HG03521 (cell line): ENCODE measurements around the gene TYRO3.
"Not testable (repeated sequence)": the region's sequence is repeated elsewhere in the genome, so short reads cannot be mapped to it uniquely, and the experiment has no call there.

Experiments used
- ATAC-seq: cut with Tn5 transposase; IDR thresholded peaks from one replicate; pipeline ENCODE4 v1.9.1; 2021; ENCODE audit warnings: mild to moderate bottlenecking, moderate library complexity; ENCODE audit not compliant: unreplicated experiment

The TYRO3 gene

DNA sequence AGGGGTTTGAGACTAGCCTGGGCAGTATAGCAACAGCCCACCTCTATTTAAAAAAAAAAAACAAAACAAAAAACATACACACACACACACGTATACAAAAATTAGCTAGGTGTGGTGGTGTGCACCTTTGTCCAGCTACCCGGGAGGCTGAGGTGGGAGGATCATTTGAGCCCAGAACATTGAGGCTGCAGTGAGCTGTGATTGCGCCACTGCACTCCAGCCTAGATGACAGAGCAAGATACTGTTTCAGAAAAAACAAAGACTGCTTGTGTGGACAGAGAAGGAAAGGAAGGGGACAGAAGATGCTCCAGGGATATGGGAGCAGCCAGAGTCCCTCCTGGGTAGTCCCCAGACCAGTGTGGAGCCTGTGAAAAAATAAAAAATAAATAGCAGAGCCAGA is 12.9 kb downstream of the TYRO3 start:
- ATAC-seq, result no peak

DNA sequence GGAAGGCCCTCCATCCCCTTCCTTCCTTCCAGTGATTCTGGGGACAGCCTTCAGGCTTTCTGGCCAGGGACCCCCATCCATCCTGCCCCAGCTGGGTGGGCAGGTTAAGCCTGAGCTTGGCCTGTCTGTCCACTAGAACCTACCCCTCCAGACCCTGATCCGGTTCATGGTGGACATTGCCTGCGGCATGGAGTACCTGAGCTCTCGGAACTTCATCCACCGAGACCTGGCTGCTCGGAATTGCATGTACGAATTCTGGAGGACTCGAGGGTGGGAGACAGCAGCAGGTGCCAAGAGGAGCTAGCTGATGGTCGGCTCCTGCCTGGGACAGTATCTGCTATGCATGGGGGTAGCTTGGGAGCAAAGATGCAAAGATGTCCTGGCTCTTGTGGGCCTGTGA is 13.9 kb downstream of the TYRO3 start:
- no peak for ATAC-seq

DNA sequence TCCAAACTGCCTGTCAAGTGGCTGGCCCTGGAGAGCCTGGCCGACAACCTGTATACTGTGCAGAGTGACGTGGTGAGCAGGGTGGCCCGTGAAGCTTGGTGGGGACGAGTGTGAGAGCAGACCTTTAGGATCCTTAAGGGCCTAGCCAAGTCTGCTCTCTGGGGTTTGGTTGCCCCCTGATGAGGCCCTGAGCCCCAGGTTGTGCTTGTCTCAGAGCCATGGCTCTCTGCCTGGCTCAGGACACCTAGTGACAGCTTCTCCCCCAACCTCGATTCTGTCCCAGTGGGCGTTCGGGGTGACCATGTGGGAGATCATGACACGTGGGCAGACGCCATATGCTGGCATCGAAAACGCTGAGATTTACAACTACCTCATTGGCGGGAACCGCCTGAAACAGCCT is 14.4 kb downstream of the TYRO3 start:
- no peak for ATAC-seq

GRCh38 chr15:41574158-41574557 is 15.1 kb downstream of the TYRO3 start:
- ATAC-seq, result no peak

DNA sequence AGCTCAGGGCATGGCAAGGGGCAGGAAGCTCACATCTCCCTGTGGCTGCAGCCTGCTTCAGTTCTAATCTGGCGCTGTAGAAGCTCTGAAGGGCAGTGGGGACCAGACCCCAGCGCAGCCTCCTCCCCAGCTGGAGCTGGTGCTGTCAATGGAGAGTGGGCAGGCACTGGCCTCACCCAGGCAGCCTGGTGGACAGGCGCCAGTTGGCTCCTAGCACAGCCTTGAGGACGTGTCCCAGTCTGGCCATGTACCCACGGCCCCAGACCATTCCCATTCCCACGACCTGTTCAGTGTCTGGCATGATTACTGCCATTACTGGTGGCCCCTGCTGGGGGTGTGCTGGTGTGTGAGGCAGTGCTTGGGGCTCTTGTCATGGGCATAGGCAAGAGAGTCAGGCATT is 16.3 kb downstream of the TYRO3 start:
- ATAC-seq, result no peak

DNA sequence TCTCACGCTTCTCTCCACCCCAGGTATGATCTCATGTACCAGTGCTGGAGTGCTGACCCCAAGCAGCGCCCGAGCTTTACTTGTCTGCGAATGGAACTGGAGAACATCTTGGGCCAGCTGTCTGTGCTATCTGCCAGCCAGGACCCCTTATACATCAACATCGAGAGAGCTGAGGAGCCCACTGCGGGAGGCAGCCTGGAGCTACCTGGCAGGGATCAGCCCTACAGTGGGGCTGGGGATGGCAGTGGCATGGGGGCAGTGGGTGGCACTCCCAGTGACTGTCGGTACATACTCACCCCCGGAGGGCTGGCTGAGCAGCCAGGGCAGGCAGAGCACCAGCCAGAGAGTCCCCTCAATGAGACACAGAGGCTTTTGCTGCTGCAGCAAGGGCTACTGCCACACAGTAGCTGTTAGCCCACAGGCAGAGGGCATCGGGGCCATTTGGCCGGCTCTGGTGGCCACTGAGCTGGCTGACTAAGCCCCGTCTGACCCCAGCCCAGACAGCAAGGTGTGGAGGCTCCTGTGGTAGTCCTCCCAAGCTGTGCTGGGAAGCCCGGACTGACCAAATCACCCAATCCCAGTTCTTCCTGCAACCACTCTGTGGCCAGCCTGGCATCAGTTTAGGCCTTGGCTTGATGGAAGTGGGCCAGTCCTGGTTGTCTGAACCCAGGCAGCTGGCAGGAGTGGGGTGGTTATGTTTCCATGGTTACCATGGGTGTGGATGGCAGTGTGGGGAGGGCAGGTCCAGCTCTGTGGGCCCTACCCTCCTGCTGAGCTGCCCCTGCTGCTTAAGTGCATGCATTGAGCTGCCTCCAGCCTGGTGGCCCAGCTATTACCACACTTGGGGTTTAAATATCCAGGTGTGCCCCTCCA is 19.1 kb downstream of the TYRO3 start:
- ATAC-seq, result no peak

DNA sequence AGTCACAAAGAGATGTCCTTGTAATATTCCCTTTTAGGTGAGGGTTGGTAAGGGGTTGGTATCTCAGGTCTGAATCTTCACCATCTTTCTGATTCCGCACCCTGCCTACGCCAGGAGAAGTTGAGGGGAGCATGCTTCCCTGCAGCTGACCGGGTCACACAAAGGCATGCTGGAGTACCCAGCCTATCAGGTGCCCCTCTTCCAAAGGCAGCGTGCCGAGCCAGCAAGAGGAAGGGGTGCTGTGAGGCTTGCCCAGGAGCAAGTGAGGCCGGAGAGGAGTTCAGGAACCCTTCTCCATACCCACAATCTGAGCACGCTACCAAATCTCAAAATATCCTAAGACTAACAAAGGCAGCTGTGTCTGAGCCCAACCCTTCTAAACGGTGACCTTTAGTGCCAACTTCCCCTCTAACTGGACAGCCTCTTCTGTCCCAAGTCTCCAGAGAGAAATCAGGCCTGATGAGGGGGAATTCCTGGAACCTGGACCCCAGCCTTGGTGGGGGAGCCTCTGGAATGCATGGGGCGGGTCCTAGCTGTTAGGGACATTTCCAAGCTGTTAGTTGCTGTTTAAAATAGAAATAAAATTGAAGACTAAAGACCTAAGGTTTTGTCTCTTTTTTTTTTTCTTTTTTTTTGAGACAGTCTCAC is 19.8 kb downstream of the TYRO3 start:
- ATAC-seq, result no peak

DNA sequence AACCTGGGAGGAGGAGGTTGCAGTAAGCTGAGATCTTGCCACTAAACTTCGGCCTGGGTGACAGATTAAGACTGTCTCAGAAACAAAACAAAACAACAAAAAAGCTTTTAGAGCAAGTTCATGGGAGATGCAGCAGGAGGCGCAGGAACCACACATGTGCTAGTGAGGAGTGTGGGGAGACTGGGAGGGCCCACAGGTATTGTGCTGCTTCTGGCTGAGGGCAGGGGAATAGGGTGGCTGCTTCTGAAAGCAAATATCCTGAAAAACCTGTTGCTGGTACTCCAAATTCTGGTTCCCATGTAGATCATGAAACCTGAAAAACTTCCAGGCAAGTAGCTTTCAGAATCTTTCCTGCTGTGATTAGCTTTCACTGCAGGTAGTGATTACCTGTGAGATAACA is 22.1 kb downstream of the TYRO3 start:
- ATAC-seq, result no peak

GRCh38 chr15:41583795-41584194 is 24.8 kb downstream of the TYRO3 start:
- ATAC-seq, result no peak

- no peak for ATAC-seq
Observed at GRCh38 chr15:41584636-41585126, 25.7 kb downstream of the TYRO3 start.

- ATAC-seq, result no peak
Observed at GRCh38 chr15:41585127-41586047, 26.4 kb downstream of the TYRO3 start.

GRCh38 chr15:41586531-41587282 is 27.7 kb downstream of the TYRO3 start:
- ATAC-seq, result not testable (repeated sequence)

DNA sequence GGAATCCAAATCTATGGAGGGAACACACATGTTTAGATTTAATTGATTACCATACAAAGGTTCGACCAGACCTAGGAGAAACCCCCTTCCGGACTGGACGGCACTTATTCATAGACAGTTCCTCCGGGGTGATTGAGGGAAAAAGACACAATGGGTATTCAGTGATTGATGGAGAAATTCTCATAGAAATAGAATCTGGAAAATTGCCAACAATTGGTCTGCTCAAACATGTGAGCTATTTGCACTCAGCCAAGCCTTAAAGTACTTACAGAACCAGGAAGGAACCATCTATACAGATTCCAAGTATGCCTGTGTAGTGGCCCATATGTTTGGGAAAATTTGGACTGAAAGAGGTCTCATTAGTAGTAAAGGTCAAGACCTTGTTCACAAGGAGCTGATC is 30.0 kb downstream of the TYRO3 start:
- ATAC-seq, result not testable (repeated sequence)

DNA sequence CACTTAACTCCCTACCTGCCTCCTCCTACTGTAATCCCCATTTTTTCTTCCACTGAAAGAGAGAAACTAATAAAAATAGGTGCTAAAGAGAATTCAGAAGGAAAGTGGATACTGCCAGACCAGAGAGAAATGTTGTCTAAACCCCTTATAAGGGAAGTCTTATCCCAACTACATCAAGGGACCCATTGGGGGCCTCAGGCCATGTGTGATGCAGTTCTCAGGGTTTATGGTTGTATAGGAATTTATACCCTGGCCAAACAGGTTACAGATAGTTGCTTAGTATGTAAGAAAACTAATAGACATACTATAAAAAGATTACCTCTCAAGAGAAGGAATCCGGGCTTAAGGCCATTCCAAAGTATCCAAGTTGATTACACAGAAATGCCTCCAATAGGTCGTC is 30.6 kb downstream of the TYRO3 start:
- not testable (repeated sequence) for ATAC-seq

GRCh38 chr15:41591217-41591616 is 32.2 kb downstream of the TYRO3 start:
- ATAC-seq, result not testable (repeated sequence)

DNA sequence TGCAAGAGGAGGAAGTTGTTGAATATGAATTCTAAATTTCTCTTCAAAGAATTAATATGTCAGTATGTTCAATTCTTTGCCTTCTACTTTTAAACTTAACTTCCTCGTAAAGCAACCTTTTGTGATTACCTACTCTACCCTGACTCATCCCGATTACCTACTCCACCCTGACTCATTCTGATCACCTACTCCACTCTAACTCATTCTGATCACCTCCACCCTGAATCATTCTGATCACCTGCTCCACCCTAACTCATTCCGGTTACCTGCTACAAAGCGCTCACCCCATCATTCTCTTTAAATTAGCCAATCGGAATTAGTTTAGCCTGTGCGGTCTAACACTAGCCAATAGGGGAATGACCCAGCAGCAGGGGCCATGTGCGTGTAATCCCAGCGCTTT is 33.7 kb downstream of the TYRO3 start:
- ATAC-seq, result not testable (repeated sequence)

- no peak for ATAC-seq
Observed at GRCh38 chr15:41594801-41595746, 36.1 kb downstream of the TYRO3 start.

GRCh38 chr15:41596972-41597371 is 38.0 kb downstream of the TYRO3 start:
- no peak for ATAC-seq

DNA sequence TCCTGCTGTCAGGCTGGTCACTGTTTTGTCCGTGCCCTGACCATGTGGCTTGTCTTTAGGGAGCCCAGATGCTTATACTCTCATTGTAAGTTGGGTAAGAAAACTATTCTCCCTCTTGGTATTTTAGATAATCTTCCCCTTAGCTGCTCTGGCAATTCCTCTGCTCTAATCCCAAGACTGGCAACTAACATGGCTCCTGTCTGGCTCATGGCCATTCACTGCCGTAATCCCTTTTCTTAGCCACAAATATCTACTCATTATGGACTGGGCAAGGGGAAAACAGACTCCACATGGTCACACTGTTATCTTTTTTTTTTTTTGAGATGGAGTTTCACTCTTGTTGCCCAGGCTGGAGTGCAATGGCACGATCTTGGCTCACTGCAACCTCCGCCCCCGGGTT is 38.8 kb downstream of the TYRO3 start:
- no peak for ATAC-seq
